Nephron progenitor cell (in vitro differentiated cells): ENCODE results near the gene LARP4B.

Experiments used
- DNase-seq: peaks from one replicate; pipeline ENCODE4 v3.0.0; 2021
- H3K27ac Mint-ChIP-seq: 2 replicates; pipeline ENCODE4 v1.8.0; 2021; ENCODE audit warnings: mild to moderate bottlenecking, moderate library complexity, mixed read lengths
- H3K27me3 Mint-ChIP-seq: 2 replicates; pipeline ENCODE4 v1.8.0; 2021; ENCODE audit warnings: mild to moderate bottlenecking, low read depth, mixed read lengths; ENCODE audit not compliant: poor library complexity
- H3K36me3 Mint-ChIP-seq: 2 replicates; pipeline ENCODE4 v1.8.0; 2021; ENCODE audit warnings: low read depth, mixed read lengths
- H3K4me1 Mint-ChIP-seq: 2 replicates; pipeline ENCODE4 v1.8.0; 2021; ENCODE audit warnings: mixed read lengths
- H3K4me3 Mint-ChIP-seq: 2 replicates; pipeline ENCODE4 v1.8.0; 2021; ENCODE audit warnings: mild to moderate bottlenecking, moderate library complexity, mixed read lengths
- H3K9me3 Mint-ChIP-seq: 2 replicates; pipeline ENCODE4 v1.8.0; 2021; ENCODE audit warnings: mild to moderate bottlenecking, moderate library complexity, mixed read lengths
- CTCF ChIP-seq: fragments of 200-600 bp; sonication (generic); IDR thresholded peaks from 2 replicates; pipeline ENCODE4 v1.5.0; 2021; ENCODE audit warnings: antibody characterized with exemption

The LARP4B gene

GRCh38 chr10:803041-803741 lies 128.3 kb downstream of the LARP4B start:
- Mint-ChIP-seq H3K27me3 (peaks cover 3% of the 10 kb centered on the region), H3K4me3 (no peak overlapping the region), H3K4me1 (peaks cover 30% of the 10 kb centered on the region), H3K9me3 (peaks cover 33% of the 10 kb centered on the region), H3K27ac (no peak overlapping the region), H3K36me3 (peaks cover 48% of the 10 kb centered on the region)
- no peak for DNase-seq
- TF ChIP-seq CTCF = no peak

- peaks cover 3% of the 10 kb centered on the region for H3K27me3 Mint-ChIP-seq
- TF ChIP-seq CTCF = no peak
- H3K4me3 Mint-ChIP-seq = no peak overlapping the region
- H3K27ac Mint-ChIP-seq = no peak overlapping the region
- peaks cover 30% of the 10 kb centered on the region for H3K4me1 Mint-ChIP-seq
- H3K9me3 Mint-ChIP-seq = peaks cover 40% of the 10 kb centered on the region
- DNase-seq = no peak
- H3K36me3 Mint-ChIP-seq = peaks cover 49% of the 10 kb centered on the region
Measured at GRCh38 chr10:802506-802905, 129.0 kb downstream of the LARP4B start.

GRCh38 chr10:797179-797578 lies 134.3 kb downstream of the LARP4B start:
- peaks cover 68% of the 10 kb centered on the region for H3K9me3 Mint-ChIP-seq
- no peak for TF ChIP-seq CTCF
- peaks cover 3% of the 10 kb centered on the region for H3K27me3 Mint-ChIP-seq
- no peak overlapping the region for H3K27ac Mint-ChIP-seq
- DNase-seq = no peak
- peaks cover 63% of the 10 kb centered on the region for H3K36me3 Mint-ChIP-seq
- no peak overlapping the region for H3K4me3 Mint-ChIP-seq
- no peaks in the 10 kb centered on the region for H3K4me1 Mint-ChIP-seq

GRCh38 chr10:796233-796632 lies 135.3 kb downstream of the LARP4B start:
- Mint-ChIP-seq H3K36me3 (peaks cover 63% of the 10 kb centered on the region), H3K27ac (no peak overlapping the region), H3K9me3 (peaks cover 64% of the 10 kb centered on the region), H3K4me3 (no peak overlapping the region), H3K4me1 (no peaks in the 10 kb centered on the region), H3K27me3 (peaks cover 3% of the 10 kb centered on the region)
- no peak for DNase-seq
- no peak for TF ChIP-seq CTCF

- H3K36me3 Mint-ChIP-seq = peaks cover 50% of the 10 kb centered on the region
- no peak for DNase-seq
- H3K27ac Mint-ChIP-seq = no peak overlapping the region
- H3K4me3 Mint-ChIP-seq = no peak overlapping the region
- H3K4me1 Mint-ChIP-seq = no peaks in the 10 kb centered on the region
- H3K27me3 Mint-ChIP-seq = peaks cover under 1% of the 10 kb centered on the region
- H3K9me3 Mint-ChIP-seq = peaks cover 48% of the 10 kb centered on the region
- no peak for TF ChIP-seq CTCF
Measured at GRCh38 chr10:794382-794956, 137.0 kb downstream of the LARP4B start.

- Mint-ChIP-seq H3K27ac (no peak overlapping the region), H3K9me3 (peaks cover 31% of the 10 kb centered on the region), H3K4me1 (peaks cover 3% of the 10 kb centered on the region), H3K36me3 (peaks cover 32% of the 10 kb centered on the region), H3K27me3 (peaks cover 4% of the 10 kb centered on the region), H3K4me3 (no peak overlapping the region)
- no peak for TF ChIP-seq CTCF
- DNase-seq = no peak
Measured at GRCh38 chr10:792792-793100, 138.8 kb downstream of the LARP4B start.
